Activated CD4-positive, CD25-positive, alpha-beta regulatory T cell treated with anti-CD3 and anti-CD28 coated beads, Interleukin-2, amount 50 U/mL, for 24 hours (primary cell): ENCODE results near the gene PTBP1.

Experiments used
- ATAC-seq, 2 donors: fragments of 150-1000 bp; cut with Tn5 transposase; one replicate each; pipeline ENCODE4 v1.10.0; 2021; ENCODE audit warnings: mild to moderate bottlenecking in 1 of 2, moderate library complexity in 1 of 2

Gene PTBP1

DNA sequence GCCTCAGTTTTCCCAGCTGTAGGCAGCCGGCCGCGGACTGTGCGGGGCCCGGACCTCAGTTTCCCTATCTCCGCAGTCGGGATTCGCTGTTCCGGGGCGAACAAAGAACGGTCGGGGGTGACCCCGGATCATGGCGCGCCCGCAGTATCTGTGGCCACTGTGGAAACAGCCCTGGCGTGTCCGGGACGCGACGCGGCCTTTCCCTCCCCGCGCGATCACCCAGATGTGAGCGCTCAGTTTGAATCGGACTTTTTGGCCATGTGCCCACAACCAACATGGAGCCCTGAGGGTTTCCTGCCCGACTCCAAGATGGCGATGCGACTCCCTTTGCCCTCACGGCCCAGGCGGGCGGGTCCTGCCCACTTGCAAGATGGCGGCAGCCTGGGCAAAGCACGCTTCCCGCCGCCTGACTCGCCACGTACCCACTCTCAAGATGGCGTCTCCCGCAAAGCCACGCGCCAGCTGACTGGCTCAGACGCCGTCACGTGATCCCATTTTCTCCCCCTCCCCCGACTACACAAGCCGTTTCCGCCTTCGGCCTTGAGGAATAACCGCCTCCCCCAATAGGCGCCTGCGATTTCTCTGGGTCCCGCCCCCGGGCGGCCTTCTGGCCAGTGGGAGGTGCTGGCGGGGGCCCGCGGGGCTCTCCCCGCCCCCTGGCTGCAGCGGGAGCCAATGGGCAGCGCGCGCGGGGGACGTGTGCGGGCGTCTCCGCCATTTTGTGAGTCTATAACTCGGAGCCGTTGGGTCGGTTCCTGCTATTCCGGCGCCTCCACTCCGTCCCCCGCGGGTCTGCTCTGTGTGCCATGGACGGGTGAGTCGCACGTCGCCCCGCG is at the start of gene PTBP1:
Gene PTBP1, plus strand, starts transcription at position 761 of the 836 bp plus-strand sequence. Its CDS starts 46 bp downstream, at position 807.
- peak; percentile 83 to 85 for ATAC-seq

- ATAC-seq: no peak
Observed at GRCh38 chr19:748274-748598, 49.0 kb upstream of the PTBP1 start.

- no peak for ATAC-seq
Observed at GRCh38 chr19:749811-750210, 47.4 kb upstream of the PTBP1 start.

- no peak for ATAC-seq
Observed at GRCh38 chr19:750640-751423, 46.4 kb upstream of the PTBP1 start, which contains the start of gene MISP. Gene MISP, plus strand, starts transcription at chr19:751112. Its CDS starts 5,835 bp downstream, at chr19:756947.

- ATAC-seq: no peak
Observed at GRCh38 chr19:751501-752341, 45.5 kb upstream of the PTBP1 start.

DNA sequence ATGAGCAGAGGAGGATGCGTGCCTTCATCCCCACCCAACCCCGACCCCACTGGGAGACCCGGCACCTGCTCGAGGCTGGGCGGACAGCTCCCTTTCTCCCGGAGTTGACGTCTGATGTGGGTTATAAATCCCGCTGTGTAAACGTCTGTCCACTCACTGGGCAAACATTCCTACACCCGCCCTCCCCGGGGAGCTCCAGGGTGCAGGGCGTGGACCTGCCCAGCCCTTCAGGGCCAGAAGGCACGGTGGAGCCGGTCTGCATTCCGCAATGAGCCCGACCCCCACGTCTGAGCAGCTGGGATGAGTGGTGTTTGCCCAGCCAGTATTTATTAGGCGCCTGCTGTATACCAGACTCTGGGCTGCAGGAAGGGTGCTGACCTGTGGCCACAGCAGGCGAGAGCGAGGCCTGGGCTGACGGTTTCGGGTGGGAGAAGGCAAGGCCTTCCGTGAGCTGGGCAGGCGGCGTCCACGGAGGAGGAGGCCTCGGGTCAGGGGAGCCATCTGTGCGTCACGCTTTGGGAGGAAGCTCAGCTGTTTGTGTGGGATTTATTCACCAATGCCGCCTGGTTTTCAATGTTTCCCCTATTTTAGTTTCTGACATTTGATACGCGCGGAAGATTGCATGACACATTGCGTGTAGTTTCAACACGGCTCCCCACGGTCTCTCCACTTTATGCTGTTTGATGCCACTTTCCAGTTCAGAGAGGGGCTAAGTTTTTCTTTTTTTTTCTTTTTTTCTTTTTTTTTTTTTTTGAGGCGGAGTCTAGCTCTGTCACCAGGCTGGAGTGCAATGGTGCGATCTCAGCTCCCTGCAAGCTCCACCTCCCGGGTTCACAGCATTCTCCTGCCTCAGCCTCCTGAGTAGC is 44.4 kb upstream of the PTBP1 start:
- ATAC-seq: no peak

DNA sequence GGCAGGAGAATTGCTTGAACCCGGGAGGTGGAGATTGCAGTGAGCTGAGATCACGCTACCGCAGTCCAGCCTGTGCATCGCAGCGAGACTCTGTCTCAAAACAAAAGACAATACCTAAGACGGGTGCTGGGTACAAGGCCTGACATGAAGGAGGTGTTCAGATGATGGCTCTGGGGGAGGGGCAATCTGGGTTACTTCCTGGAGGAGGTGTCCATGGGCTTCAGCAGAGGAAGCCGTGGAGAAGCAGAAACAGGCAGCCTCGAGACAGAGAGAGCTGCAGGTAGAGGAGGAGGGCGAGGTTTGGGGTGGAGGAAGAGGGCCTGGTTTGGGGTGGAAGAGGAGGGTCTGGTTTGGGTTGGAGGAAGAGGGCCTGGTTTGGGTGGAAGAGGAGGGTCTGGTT is 42.7 kb upstream of the PTBP1 start:
- no peak for ATAC-seq

DNA sequence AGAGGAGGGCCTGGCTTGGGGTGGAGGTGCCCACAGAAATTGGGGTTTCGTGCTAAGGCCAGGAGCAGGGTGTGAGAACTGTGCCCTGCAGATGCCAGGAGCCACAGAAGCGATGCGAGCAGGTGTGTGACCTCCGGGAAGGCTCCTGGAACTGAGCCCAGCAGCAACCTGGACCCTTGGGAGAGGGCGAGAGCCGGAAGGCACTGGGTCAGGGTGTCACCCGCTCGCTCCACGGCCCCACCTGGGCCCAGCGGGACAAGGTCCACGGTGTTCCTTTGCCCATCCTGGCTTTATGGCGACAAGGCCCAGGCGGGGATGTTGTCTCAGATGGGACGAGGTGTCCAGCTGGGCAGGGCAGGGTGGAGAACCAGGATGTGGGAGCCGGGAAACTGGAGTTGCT is 42.2 kb upstream of the PTBP1 start:
- ATAC-seq: no peak

DNA sequence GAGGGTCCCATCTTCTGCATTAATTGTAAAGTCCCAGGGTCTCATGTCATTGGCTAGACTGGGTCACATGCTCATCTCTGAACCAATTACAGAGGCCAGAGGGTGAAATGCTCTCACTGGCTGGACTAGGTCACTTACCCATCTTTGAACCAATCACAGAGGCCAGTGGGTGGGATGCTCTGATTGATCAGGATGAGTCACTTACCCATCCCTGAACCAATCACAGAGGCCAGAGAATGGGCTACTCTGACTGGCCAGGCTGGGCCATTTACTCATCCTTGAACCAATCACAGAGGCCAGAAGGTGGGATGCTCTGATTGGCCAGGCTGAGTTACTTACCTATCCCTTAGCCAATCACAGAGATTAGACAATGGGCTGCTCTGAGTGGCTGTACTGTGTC is 41.0 kb upstream of the PTBP1 start:
- peak; percentile 81 to 86 for ATAC-seq

DNA sequence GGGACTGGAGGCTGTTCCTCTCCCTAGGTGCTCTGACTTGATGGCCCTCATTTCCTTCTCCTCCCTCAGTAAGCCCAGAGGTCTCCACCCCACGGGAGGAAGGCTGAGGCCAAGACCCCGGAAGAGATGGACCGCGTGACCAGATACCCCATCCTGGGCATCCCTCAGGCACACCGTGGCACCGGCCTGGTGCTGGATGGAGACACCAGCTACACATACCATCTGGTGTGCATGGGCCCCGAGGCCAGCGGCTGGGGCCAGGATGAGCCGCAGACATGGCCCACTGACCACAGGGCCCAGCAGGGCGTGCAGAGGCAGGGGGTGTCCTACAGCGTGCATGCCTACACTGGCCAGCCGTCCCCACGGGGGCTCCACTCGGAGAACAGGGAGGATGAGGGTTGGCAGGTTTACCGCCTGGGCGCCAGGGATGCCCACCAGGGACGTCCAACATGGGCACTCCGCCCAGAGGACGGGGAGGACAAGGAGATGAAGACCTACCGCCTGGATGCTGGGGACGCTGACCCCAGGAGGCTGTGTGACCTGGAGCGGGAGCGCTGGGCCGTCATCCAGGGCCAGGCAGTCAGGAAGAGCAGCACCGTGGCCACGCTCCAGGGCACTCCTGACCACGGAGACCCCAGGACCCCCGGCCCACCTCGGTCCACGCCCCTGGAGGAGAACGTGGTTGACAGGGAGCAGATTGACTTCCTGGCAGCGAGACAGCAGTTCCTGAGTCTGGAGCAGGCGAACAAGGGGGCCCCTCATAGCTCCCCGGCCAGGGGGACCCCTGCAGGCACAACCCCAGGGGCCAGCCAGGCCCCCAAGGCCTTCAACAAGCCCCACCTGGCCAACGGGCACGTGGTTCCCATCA is 40.2 kb upstream of the PTBP1 start:
- no peak for ATAC-seq

DNA sequence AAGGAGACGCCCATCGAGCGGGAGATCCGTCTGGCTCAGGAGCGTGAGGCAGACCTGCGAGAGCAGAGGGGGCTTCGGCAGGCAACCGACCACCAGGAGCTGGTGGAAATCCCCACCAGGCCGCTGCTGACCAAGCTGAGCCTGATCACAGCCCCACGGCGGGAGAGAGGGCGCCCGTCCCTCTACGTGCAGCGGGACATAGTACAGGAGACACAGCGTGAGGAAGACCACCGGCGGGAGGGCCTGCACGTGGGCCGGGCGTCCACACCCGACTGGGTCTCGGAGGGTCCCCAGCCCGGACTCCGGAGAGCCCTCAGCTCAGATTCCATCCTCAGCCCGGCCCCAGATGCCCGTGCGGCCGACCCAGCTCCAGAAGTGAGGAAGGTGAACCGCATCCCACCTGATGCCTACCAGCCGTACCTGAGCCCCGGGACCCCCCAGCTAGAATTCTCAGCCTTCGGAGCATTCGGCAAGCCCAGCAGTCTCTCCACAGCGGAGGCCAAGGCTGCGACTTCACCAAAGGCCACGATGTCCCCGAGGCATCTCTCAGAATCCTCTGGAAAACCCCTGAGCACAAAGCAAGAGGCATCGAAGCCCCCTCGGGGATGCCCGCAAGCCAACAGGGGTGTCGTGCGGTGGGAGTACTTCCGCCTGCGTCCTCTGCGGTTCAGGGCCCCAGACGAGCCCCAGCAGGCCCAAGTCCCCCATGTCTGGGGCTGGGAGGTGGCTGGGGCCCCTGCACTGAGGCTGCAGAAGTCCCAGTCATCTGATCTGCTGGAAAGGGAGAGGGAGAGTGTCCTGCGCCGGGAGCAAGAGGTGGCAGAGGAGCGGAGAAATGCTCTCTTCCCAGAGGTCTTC is 39.2 kb upstream of the PTBP1 start:
- ATAC-seq: no peak

DNA sequence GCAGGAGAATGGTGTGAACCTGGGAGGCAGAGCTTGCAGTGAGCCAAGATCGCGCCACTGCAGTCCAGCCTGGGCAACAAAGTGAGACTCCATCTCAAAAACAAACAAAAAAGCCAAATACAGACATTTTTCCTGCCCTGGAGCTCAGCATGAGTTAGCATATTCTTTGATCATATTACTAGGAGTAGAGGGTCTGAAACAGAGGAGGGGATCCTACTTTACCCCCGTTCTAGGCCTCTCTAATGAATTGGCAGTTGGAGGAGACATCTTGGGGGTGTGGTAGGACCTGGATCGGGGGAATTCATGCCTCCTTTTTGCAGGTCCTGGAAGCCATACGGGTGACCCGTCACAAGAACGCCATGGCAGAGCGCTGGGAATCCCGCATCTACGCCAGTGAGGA is 34.1 kb upstream of the PTBP1 start:
- no peak for ATAC-seq

DNA sequence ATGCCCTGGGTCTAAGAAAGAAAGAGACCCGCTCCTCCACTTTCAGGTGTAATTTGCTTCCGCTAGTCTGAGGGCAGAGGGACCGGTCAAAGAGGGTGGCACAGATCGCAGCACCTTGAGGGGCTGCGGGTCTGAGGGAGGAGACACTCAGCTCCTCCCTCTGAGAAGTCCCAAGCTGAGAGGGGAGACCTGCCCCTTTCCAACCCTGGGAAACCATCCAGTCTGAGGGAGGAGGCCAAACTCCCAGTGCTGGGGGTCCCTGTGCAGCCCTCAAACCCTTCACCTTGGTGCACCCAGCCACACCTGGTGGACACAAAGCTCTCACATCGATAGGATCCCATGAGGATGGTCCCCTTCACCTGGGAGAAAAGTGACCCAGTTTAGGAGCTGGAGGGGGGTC is 33.4 kb upstream of the PTBP1 start:
- no peak for ATAC-seq

GRCh38 chr19:764301-764700 is 33.0 kb upstream of the PTBP1 start:
- no peak for ATAC-seq

GRCh38 chr19:765179-765738 is 32.0 kb upstream of the PTBP1 start:
- ATAC-seq: no peak

DNA sequence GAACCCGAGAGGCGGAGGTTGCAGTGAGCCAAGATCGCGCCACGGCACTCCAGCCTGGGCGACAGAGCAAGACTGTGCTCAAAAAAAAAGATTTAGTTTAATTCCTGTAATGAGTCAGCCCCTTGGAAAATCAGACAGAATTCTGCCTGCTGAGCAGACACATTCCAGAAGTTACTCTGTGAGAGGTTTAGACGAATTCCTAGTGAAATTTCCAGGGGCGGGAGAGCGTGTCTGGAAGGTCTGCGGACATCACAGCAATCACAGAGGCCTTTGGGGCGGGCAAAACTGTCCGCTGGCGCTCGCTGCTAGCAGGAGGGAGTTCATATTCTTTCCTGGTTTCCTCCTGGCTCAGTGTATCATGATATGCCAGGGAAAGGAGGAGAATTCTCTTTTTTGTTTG is 28.8 kb upstream of the PTBP1 start:
- no peak for ATAC-seq

- ATAC-seq: no peak
Observed at GRCh38 chr19:769616-770015, 27.6 kb upstream of the PTBP1 start.

DNA sequence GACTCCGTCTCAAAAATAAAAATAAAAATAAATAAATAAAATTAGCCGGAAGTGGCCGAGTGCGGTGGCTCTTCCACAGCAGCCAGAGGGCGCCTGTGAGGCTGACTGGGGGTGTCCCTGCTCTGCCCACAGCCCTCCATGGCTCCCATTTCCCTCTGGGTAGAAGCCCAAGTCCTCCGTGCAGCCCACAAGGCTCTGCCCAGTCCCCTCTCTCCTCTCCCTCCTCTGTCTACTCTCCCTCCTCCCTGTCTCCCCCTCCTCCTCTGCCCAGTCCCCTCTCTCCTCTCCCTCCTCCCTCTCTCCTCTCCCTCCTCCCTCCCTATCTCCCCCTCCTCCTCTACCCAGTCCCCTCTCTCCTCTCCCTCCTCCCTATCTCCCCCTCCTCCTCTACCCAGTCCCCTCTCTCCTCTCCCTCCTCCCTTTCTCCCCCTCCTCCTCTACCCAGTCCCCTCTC is 25.9 kb upstream of the PTBP1 start:
- ATAC-seq: peak; percentile 35 to 48

DNA sequence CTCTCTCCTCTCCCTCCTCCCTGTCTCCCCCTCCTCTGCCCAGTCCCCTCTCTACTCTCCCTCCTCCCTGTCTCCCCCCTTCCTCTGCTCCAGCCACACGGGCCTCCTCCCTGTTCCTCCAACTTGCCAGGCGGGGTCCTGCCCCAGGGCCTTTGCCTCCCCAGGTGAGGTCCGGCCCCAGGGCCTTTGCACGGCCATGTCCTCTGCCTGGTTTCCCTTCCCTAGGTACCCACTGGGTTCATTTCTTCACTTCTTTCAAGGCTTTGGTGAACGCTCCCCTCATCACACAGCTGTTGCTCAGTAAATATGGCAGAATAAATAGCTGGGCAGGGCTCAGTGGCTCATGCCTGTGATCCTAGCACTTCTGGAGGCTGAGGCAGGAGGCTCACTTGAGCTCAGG is 25.2 kb upstream of the PTBP1 start:
- ATAC-seq: no peak
